Testis (tissue), 2 donors: ENCODE measurements around the gene CFAP410.

Experiments used
- POLR2A ChIP-seq: fragments of 450-650 bp; IDR thresholded peaks from one replicate; pipeline ENCODE4 v1.6.1; 2017; ENCODE audit warnings: antibody characterized with exemption, mild to moderate bottlenecking, moderate library complexity
- TF ChIP-seq, protein P1 (sequence below), 3 experiments: fragments of 450-650 bp in 2 of 3; fragments of 200-600 bp in 1 of 3; sonication (generic) in 1 of 3; IDR thresholded peaks; one replicate each; pipeline ENCODE4 v1.5.1; 2016 to 2019; ENCODE audit warnings: antibody characterized with exemption in 3 of 3, mild to moderate bottlenecking in 2 of 3, moderate library complexity in 1 of 3

DNA sequence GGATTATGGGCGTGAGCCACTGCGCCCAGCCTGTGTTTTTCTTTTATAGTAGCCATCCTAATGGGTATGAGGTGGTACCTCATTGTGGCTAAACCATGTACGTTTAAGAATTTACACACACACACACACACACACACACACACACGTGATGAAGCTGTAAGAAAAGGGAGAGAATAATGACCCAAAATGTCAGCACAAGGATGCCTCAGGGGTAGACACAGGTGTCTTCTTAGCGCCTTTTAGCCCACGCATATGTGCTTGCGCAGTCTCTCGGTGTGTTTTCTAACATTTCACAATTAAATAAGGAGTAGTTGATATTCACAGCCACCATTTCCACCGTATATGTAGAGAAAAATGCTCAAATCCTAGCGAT is 40.1 kb downstream of the CFAP410 start:
- no peak for TF ChIP-seq POLR2A
- TF ChIP-seq, protein P1, sequence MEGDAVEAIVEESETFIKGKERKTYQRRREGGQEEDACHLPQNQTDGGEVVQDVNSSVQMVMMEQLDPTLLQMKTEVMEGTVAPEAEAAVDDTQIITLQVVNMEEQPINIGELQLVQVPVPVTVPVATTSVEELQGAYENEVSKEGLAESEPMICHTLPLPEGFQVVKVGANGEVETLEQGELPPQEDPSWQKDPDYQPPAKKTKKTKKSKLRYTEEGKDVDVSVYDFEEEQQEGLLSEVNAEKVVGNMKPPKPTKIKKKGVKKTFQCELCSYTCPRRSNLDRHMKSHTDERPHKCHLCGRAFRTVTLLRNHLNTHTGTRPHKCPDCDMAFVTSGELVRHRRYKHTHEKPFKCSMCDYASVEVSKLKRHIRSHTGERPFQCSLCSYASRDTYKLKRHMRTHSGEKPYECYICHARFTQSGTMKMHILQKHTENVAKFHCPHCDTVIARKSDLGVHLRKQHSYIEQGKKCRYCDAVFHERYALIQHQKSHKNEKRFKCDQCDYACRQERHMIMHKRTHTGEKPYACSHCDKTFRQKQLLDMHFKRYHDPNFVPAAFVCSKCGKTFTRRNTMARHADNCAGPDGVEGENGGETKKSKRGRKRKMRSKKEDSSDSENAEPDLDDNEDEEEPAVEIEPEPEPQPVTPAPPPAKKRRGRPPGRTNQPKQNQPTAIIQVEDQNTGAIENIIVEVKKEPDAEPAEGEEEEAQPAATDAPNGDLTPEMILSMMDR (IDR thresholded peaks at IDR 0.05) = no peak
